Inflammatory macrophage (primary cell): Measurements from ENCODE around the gene DCAF8.

Experiments used
- DNase-seq, 2 donors: peaks; one replicate each; pipeline ENCODE4 v3.0.0-alpha.2; 2020 to 2022

The DCAF8 gene

DNA sequence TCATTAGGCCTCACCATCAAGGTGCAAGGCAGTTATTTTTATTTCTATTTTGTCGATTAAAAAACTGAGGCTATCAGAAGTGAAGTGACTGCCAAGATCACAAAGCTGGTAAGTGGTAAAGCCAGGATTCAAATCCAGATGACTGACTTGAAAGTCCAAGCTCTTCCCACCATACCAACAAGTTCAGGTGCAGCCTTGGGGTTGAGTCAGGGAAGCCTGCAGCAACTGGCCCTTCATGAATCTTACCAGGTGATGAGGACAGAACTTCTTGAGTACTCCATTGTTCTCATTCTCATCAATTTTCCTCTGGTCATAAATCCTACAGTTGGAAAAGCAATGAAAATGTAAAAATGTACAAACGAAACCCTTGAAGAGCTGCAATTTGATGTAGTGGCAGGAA lies 37.0 kb downstream of the DCAF8 start:
- DNase-seq: no peak

DNA sequence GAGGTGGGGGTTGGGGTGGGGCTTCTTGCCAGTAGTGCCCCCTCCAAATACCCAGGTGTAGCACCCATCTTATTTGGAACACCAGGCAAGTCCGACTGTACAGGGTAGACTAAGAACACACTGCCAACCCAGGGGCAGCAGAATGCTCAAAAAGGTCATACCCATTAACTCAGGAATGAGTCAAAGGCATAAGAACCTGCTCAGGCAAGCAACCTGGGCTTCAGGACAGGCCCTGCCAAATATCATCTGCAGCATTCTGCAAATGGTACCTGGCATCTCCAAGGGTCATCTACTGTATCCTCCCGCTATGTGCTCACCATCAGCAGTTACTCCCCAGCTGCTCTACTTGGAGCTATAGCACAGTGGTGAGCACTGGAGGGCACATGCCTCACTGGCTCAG lies 37.7 kb downstream of the DCAF8 start:
- DNase-seq: no peak

- no peak for DNase-seq
Measured at GRCh38 chr1:160222546-160222945, 39.8 kb downstream of the DCAF8 start.

- no peak for DNase-seq
Measured at GRCh38 chr1:160221089-160221488, 41.3 kb downstream of the DCAF8 start.

- no peak for DNase-seq
Measured at GRCh38 chr1:160220301-160220700, 42.0 kb downstream of the DCAF8 start.

DNA sequence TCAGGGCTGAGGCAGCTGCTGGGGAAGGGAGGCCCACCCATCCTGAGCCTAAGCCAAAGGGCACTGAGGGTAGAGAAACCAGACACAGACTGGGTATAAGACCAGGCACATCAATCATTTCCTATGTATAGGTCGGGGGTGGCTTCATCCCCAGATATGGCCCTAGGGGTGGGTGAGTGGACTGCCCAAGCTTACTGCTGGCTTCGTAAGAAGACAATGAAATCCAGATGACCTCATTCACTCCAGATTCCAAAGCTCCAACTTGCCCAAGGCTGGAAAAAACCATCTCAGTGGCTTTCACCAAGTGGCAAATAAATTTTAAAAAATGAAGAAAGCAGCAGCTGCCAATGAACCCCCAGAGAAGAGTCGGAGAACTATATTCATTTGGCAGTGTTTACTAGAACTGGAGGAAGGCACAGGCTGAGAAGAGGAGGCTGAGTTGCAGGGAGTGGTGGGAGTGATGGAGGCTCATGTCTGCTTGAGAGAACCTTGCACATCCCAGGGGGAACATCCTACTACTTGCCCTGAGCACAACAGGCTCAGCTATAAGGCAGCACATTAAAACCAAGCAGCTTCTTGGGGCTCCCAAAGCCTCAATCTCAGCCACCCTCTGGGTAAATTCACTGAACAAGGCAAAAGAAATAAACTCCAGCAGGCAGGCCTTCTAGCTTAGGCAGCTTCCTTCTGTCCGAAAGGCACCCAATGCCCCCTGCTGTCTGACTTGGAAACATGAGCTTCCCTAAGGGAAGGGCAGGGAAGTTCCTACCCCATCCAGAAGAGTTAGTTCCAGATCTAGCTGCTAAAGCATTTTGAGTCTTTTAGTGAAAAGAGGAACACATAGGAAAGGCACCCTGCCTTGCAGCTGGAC lies 43.1 kb downstream of the DCAF8 start:
- DNase-seq: peak; percentile 62 to 70

DNA sequence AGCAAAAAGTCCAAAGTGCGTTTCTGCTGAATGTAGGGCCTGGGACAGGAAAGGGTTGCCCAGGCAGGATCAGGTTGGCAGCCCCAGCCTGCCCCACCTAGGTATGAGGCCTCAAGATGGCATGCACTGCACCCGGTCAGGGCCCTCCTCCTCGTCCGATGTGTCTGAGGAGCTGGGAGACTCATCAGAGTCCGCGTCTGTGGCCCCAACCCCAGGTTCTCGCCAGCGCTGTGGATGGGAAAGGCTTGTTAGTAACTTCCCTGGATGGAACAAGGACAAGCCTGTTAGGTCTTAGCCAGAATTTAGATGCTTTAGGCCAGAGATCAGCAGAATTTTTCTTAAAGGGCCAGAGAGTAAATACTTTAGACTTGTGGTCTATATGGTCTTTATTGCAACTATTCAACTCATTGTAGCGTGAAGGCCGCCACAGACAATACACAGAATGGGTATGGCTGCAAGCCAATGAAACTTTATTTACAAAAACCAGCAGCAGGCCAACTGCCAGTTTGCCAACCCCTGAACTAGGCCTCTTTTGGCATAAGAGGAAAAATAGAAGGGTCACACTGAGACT lies 44.8 kb downstream of the DCAF8 start:
- DNase-seq: no peak

- DNase-seq: no peak
Measured at GRCh38 chr1:160216301-160216700, 46.0 kb downstream of the DCAF8 start.

GRCh38 chr1:160214481-160215140 lies 47.7 kb downstream of the DCAF8 start:
- DNase-seq: no peak

DNA sequence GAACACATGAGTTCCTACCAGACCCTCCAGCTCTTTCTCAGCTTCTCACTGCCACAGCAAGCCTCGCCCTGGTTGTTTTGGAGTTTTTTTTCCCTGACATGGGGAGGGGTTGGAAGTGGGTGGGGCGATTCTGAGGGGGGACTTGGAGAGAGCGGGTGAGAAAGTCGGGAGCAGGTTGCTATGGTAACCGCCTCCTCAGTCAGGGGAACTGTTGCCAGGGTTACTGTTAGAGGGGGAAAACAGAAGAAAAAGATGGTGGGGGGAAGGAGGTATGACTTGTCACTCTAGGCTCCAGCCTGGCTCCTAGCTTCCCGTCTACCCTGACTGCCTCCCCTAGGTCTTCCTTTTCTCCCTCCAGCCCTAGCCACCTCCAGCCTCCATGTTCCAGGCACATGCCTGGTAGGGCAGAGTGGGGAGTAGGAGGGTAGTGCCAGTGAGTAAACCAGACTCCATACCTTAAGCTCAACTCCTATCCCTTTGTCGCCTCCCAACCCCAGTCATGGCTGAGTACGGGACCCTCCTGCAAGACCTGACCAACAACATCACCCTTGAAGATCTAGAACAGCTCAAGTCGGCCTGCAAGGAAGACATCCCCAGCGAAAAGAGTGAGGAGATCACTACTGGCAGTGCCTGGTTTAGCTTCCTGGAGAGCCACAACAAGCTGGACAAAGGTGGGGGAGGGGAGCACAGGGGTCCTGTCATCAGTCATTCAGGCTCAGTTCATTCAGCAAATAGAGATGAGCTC lies 51.1 kb downstream of the DCAF8 start:
- no peak for DNase-seq

DNA sequence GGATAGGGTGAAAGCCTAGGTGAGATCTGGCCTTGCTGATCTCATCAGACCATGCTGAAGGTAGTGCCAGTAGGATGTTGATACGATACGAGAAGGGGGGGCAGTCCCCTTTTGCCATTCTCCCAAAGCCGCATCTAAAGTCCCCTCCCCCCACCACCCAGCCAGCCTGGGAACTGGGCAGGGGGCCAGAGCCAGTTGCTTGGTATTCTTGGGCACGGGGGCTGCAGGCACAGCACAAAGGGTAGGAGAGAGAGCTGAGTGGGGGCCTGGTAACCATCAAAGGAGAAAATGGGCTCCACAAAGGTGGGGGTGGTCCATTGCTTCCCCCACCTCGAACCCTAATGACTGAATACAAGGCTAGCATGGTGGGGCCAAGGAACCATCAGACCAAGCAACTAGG lies 51.8 kb downstream of the DCAF8 start:
- no peak for DNase-seq

GRCh38 chr1:160209321-160210046 lies 52.9 kb downstream of the DCAF8 start:
- no peak for DNase-seq

GRCh38 chr1:160208557-160209320 lies 53.6 kb downstream of the DCAF8 start:
- DNase-seq: no peak

DNA sequence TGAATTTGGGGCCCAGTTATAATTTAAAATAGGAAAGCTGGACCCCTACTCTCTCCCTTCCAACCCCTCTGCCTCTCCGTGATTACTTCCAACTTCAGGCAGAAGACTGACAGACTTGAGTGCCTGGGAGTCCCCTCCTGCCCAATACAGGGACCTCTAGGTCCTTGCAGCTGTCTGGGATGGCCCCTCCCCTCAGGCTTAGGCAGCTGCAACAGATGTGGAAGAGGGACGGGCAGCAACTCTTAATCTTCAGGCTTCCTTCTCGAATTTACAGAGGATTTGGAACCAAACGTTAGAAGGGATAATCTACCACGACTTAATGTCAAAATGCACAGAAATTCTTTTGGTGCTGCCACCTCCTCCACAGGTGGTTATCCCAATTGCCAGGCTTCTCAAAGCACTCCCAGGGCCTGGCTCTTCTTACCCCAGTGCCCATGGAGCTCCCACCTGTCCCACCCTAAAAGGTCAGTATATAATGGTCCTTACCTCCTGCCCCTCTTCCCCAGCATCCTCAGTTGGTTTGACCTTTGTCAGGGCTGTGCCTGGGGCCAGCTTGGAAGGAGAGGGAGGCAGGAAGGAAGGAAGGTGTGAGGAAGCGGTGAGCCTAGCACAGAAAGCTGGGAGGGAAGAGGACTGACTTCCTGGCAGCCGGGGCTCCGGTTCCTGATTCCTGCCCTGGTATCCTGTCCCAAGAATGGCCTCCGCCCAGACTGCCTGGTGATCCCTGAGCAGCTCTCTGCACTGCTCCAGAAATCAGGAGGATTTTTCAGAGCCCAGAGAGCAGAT lies 54.4 kb downstream of the DCAF8 start:
- DNase-seq: no peak

DNA sequence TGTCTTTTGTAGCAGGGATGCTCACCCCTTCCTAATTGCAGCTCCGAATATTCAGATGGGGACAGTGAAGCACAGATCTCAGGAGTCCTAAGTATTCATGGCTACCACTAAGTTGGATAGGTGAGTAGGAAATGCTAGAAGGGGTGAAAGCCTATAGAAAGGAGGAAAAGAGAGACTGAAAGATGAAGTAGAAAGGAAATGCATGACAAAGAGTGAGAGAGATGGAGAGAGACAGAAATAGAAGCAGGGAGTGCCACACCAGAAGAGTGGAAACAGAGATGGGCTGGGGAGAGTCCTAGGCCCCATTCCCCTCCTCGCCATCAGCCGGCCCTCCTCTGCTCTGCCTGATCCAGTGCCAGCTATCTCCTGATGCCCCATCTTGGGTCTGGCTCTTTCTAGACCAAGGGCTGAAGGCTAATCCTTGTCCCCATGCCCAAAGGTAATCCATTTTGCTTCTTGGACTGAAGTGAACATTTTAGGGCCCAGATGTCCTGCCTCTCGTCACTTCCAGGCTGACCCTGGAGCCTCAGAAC lies 55.2 kb downstream of the DCAF8 start:
- no peak for DNase-seq

DNA sequence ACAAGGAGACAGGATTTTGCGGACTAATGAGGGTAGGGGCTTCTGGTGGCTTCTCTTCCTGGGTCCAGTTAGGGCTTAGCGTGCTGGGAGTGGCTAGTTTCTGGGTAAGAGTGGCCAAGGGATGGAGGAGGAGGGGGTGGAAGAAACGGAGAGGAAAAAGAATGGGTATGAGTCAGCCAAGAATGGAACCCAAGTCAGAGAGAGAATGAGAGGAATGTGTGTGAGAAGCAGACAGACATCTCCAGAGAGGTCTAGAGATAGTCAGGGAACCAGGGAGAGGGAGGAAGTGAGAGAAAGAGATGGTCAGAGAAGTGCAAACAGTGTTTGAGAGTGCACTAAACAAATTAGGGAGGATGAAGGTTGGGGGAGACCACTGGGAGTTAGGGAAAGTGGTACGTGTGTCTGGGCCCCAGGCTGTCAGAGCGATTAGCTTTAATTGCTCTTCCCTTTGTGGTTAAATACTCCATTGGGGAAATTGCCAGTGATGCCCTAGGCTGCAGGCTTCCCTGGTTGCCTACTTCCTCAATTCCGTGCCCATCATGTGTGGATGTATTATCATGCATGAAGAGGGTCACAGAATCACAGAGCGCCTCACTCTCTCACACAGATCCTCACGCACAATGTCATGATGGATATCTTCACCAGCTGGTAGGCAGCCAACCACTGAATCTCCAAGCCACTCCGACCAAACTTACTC lies 55.8 kb downstream of the DCAF8 start:
- peak; percentile 47 to 58 for DNase-seq

GRCh38 chr1:160206036-160206389 lies 56.3 kb downstream of the DCAF8 start:
- peak; percentile 69 to 83 for DNase-seq

DNA sequence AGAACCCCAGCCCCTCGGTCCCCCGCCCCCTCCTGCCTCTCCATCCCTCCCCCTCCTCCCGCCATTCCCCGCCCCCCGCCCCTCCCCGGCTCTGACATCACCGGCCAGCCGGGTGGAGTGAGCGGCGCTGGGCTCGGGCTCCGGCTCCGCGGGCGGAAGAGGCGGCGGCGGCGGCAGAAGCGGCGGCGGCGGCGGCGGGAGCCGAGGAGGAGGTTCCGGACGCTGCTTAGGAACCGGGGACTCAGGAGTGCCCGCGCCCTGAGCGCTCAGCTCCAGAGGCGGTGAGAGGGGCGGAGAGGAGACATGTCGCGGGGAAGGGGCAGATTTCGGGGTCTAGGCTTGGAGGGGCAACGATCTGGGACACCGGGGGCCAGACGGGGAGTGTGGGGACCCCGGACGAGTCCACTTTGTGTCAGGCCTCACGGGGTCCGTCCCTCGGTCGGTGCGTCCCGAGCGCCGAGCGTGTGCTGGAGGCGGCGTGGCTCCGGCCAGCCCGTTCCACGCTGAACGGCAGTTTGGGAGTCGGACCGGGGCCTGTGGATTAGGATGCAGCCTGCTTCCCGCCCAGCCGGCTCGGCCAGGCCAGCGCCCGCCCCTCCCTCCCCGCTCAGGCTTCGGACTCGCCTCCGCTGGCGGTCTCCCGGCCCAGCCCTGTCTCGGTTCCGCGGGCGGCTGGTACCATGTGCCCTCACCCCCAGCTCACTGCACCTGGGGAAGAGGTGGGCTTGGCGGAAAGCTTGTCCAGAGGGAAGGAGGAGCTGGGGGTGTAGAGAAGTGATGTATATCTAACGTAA lies 56.9 kb downstream of the DCAF8 start, which contains the start of gene PEA15:
TSS of gene PEA15 (plus strand) at position 143 of the 794 bp plus-strand sequence. CDS start 6,161 bp downstream, outside the sequence.
- DNase-seq: peak; percentile 44 to 59
